NCI-H2107 (cell line): ENCODE results near the gene IKZF4.
"Not testable (repeated sequence)": the region's sequence is repeated elsewhere in the genome, so short reads cannot be mapped to it uniquely, and the experiment has no call there.

Source experiments
- DNase-seq: peaks from one replicate; lab custom pipeline; 2025; lab: John Stamatoyannopoulos, UW

The IKZF4 gene

DNA sequence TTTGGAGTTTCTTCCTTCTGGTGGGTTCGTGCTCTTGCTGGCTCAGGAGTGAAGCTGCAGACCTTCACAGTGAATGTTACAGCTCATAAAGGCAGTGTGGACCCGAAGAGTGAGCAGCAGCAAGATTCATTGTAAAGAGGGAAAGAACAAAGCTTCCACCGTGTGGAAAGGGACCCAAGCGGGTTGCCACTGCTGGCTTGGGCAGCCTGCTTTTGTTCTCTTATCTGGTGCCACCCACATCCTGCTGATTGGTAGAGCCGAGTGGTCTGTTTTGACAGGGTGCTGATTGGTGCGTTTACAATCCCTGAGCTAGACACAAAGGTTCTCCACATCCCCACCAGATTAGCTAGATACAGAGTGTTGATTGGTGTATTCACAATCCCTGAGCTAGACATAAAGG, 21.3 kb upstream of the IKZF4 start:
- not testable (repeated sequence) for DNase-seq

DNA sequence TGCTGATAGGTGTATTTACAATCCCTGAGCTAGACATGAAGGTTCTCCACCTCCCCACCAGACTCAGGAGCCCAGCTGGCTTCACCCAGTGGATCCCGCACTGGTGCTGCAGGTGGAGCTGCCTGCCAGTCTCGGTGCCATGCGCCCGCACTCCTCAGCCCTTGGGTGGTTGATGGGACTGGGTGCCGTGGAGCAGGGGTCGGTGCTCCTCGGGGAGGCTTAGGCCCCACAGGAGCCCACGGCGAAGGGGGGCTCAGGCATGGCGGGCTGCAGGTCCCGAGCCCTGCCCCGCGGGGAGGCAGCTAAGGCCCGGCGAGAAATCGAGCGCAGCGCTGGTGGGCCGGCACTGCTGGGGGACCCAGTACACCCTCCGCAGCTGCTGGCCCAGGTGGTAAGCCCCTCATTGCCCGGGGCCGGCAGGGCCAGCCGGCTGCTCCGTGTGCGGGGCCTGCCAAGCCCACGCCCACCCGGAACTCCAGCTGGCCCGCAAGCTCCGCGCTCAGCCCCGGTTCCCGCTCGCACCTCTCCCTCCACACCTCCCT, 20.8 kb upstream of the IKZF4 start:
- not testable (repeated sequence) for DNase-seq

DNA sequence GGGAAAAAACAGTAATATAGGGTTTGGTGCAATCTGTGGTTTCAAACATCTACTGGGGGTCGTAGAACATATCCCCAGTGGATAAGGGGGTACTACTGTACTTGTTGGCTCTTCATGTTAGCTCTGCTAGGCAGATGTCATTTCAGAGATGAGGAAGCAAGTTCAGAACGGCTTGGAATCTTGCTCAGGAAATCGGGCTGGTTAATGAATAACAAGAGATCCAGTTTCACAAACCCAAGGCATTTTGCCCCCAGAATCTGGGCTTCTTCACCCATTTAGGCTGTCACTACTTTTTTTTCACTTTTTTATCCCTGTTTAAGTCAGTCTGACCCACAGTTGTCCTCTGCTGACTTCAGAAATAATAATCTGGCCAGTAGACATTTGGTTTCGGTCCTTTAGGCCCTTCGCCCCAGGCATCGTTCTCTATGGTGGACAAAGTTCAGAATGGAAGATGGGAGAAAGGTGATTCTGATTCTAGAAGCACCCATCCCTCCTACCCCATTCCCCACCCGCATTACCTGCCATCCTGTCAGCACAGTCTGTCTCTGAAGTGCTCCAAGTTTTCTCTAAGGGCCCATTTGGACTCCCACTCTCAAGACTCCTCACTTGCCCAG, 19.2 kb upstream of the IKZF4 start:
- no peak for DNase-seq

DNA sequence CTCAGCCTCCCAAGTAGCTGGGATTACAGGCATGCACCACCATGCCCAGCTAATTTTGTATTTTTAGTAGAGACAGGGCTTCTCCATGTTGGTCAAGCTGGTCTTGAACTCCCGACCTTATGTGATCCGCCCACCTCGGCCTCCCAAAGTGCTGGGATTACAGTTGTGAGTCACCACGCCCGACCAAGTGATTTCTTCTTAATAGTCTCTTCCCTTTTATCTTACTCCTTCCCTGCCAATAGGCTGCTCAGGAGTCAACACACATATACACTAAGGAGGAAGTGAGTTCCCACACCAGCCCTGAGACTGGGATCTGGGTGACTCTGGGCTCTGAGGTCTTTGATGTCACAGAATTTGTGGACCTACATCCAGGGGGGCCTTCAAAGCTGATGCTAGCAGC, 17.5 kb upstream of the IKZF4 start:
- DNase-seq, result not testable (repeated sequence)

DNA sequence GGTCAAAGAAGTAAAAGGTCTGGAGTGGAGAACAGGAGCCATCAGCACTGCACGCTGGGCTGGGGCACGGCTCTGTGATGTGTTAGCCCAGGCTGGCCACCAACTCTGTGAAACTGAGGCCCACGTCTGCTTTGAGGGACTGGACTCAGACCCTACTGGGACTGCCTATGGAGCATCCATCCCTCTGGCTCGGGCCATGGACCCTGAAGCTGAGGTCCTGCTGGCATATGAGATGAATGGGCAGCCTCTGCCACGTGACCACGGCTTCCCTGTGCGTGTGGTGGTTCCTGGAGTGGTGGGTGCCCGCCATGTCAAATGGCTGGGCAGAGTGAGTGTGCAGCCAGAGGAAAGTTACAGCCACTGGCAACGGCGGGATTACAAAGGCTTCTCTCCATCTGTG, 16.6 kb upstream of the IKZF4 start:
- DNase-seq, result no peak

DNA sequence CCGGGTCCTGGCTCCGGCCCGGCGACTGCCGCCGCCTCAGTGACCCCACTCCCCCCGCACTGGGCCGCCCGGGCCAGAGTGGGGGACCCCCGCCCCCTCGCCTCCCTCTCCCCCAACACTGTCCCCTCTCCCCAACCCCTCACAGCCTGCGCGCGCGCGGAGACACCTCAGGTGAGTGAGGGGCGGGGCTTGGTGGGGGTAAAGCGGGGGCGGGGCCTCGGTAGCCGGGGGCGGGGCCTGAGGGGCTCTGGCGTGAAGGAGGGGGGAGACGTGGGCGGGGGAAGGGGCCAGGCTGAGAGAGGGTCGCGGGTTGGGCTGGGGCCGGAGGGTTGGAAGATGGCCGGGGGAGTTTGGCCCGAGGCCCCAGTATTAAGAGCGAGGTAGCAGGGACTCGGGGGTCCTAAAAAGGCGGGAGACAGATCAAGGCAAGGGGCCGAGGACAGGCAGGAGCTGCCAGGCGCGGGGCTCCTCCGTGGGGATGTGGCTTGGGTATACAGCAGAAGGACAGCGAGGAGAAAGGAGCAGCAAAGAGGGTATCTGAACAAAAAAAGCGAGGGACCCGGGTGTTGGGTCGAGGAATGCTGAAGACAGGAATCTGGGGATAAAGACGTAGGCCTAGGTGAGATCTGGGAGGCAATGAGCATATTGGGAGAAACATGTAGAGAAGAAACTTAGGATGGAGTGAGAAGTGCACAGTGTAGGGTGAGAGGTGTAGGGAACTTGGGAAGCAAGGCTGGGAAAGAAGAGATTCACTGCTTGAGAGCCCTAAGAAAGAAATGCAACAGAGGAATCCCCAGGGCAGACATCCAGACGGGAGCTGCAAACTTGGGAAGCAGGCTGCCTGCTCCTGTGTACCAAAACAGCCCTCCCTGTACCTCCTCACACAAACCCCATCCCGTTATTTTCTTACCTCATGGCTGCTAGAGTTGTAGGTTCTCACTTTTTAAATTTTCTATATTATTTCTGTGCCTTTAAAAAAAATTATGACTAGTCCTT, 13.0 kb upstream of the IKZF4 start:
- peak; percentile 13 for DNase-seq

DNA sequence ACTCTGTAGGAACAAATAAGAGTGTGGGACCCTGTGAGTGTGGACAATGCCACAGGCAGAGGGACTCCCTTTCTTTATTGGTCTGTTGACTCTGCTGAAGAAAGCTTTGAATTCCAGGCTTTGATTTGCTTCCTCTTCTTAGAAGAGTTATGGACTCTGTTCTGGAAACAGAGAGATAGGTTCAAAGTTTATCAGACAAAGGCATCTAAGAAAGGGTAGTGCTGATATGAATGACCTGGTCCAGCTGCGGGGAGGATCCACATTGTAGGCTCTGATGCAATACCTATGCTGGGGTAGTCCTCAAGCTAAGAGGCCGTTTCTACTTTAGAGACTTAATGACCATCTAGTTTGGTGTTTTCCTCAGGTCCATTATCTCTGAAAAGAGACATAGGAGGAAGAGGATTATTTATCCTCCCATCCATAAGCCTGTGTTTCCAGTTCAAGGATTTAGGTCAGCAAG, 10.7 kb upstream of the IKZF4 start:
- DNase-seq, result no peak

DNA sequence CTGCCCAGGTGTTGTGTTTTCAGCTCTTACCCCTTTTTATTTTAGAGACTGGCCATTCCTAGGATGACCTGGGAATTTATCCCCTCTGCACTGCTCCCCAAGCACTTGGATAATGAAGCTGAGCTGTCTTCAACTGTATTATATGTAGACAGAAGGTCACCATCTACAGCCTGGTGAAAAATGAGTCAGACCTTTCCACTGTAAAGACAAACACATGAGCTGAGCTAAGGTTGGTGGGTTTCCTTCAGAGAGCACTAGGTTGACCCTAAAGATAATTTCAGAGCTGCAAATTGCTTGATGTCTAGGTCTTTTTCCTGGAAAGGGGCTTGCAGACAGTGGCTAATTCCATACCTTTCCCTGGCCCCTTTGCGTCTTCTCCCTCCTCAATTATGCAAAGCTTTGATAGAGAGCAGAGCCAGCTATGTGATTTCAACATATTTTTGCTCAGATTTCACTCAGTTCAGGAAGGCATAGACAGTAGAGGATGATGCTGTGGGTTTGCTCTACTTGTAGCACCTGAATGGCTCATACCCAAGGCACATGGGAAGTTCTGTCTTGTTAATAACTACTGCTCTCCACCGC, 9.2 kb upstream of the IKZF4 start:
- no peak for DNase-seq

DNA sequence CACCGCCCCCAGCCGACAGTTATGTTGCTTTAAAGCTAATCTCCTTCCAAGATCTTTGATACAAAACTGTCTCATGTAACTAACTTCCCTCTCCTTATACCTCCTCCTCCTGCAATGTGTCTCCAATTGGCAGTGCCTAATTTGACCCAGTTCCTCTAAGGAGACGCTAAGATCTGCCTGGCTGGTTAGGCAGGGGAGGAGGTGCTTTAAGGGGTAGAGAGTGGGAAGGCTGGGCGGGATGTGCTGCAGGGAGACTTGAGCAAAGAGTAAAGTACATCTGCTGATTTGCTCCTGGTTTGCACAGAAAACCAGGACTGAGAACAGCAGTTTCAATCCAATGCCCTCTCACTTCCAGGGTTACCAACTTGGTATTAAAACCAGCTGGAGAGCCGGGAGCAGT, 7.4 kb upstream of the IKZF4 start:
- DNase-seq, result no peak

DNA sequence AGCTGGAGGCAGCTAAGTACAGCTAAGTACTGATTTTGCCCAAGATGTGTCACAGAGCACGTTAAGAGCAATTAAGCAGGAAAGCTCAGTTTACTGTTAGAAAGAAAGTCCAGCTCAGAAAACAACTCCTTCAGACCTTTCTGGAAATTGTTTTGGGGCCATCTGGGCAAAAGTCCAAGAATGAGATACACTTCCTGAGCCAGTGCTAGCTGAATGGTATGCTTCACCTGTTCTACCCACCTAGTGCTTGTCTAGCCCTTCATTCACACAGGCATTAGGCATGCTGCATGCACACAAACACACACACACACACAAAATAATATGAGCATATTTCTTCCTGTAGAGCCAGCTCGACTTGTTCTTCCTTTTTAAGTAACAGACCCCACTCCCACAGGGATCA, 6.6 kb upstream of the IKZF4 start:
- DNase-seq, result peak; percentile 45

DNA sequence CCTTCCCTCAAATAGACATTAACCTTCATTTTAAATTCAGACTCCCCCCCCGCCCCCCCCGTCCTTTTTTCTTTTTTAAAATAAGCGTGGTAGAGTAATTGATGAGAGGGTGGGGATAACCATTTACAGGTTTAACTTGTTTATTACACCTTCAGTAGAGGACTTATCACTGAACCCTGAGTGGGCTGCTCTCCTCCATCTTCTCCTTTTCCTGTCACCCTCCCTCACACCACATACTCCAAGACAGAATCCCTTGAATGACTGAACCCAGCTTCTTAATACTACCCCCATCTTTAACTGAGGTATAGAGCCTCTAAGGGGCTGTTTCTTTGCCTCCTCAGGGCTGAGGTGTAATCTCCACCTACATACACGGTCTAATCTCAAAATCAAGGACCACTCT, 3.7 kb upstream of the IKZF4 start:
- no peak for DNase-seq

DNA sequence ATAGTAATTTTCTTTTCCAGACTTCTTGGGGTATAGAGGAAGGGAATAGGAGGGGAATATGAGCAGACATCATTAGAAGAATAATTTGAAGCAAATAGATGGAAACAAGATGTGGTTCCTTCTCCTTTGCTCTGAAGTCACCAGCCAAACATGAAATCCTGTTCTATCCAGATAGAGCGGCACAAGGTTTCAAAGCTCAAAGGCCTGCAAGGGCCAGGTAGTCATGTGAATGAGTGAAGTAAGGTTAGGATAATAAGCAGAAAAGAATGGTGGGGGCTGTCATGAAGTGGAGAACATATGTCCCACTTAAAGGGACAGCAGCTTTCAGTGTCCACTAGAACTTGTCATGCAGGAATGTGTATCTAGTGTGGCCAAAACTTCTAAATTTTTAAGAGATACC, 2.5 kb upstream of the IKZF4 start:
- no peak for DNase-seq

DNA sequence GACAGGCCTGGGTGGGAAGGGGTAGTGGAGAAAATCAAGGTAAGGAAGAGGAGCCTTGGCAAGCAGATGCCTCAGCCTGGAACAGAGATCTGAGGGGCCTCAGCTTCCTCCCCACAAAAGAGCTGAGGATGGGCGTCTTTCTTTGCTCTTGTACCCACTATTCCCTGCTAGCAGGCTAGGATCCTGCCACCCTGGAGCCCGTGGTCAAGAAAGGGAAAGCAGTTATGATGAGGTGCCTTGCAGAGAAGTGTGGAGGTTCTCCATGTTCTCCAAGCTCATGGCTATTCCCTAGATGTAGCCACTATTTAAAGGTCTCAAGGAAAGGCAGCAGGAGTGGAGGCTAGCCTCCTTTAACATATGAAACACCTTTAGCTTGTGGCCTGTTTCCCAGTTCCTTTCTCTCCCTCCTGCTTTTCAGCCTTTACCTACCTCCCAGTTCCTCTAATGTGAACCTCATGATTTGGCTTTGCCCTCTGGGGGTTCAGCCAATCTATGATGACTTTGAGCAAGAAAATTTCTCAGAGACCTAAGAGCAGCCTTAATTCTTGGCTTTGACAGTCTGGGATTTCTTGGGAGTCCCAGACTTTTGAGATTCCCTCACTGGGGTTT, 1.1 kb downstream of the IKZF4 start:
- no peak for DNase-seq

DNA sequence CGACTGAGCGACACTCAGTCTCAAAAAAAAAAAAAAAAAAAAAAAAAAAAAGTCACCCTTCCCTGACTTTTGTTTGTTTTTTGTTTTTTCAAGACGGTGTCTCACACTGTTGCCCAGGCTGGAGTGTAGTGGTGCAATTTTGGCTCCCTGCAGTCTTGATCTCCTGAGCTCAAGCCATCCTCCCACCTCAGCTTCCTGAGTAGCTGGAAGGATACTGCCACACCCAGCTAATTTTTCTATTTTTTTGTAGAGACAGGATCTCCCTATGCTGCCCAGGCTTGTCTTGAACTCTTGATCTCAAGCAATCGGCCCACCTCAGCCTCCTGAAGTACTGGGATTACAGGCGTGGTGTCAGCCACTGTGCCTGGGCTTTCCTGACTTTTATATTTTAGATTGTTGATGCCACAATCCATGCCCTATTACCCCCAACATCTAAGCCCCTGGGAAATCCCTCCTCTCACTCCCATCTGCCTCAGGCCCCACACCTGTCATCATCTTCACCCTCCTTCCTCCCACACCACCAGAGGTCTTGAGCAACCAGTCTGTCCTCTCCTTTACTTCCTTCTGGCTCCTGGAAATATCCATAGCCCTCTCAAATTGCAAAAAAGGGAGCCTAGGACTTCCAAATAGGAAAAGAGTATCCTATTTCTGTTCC, 7.8 kb downstream of the IKZF4 start:
- no peak for DNase-seq

DNA sequence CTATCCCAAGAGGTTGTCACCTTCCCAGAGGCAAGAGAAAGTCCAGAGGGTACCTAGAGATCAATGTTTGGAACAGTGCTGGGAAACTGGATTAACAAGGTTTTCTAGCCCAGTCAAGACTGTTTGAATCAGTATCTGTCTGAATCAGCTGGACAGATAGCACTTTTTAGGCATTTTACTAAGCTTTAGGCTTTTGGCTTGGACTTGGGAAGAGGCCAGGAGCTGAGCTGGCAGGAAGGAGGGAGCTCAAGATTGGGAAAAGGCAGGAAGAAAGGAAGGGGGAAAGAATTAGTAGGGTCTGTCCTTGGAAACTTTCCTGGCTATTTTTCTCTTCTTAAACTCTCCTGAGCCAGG, 8.3 kb downstream of the IKZF4 start:
- DNase-seq, result no peak

DNA sequence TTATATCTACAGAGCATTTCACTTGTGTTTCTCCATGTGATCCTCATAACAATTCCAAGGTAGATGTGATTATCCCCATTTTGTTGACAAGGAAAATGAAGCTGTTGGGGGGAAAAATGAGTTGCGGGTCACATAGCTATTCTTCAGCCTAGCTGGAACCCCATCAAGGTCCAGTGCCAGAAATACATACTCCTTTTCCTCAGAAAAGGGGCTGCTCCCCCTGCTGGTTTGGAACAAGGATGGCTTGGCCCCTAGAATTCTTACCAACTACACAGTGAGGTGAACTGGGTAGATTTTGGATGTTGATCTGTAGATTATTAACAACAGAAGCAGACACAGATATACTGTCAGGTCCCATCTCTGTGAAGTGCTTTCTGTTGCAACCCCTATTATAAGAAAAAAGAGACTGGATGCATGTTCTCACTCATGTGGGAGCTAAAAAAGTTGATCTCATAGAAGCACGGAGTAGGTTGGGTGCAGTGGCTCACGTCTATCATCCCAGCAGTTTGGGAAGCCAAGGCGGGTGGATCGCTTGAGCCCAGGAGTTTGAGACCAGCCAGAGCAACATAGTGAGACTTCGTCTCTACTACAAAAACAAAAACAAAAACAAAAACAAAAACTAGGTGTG, 8.9 kb downstream of the IKZF4 start:
- DNase-seq, result no peak

DNA sequence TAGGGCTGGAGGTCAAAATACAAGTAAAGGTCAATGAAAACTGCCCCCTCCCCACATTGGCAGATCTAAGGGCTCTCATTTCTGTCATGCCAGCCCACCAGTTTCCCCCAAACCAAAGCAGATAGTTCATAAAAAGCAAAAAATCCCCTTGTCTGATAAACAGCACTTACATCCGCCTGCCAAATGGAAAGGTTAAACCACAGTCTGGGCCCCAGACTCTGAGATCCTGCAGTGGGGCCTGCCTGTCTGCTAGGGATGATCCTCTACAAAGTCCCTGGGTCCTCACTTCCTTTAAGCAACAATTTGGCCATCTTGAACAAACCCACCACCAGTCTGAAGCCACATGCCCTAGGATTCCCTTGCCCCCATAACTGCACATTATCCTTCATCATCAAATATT, 11.1 kb downstream of the IKZF4 start:
- no peak for DNase-seq

DNA sequence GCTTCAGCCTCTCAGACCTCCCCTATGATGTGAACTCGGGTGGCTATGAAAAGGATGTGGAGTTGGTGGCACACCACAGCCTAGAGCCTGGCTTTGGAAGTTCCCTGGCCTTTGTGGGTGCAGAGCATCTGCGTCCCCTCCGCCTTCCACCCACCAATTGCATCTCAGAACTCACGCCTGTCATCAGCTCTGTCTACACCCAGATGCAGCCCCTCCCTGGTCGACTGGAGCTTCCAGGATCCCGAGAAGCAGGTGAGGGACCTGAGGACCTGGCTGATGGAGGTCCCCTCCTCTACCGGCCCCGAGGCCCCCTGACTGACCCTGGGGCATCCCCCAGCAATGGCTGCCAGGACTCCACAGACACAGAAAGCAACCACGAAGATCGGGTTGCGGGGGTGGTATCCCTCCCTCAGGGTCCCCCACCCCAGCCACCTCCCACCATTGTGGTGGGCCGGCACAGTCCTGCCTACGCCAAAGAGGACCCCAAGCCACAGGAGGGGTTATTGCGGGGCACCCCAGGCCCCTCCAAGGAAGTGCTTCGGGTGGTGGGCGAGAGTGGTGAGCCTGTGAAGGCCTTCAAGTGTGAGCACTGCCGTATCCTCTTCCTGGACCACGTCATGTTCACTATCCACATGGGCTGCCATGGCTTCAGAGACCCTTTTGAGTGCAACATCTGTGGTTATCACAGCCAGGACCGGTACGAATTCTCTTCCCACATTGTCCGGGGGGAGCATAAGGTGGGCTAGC, 13.9 kb downstream of the IKZF4 start:
- DNase-seq, result no peak

DNA sequence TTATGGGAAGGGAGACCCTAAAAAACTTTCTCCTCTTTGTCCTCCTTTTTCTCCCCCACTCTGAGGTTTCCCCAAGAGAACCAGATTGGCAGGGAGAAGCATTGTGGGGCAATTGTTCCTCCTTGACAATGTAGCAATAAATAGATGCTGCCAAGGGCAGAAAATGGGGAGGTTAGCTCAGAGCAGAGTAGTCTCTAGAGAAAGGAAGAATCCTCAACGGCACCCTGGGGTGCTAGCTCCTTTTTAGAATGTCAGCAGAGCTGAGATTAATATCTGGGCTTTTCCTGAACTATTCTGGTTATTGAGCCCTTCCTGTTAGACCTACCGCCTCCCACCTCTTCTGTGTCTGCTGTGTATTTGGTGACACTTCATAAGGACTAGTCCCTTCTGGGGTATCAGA, 16.3 kb downstream of the IKZF4 start:
- DNase-seq, result no peak

DNA sequence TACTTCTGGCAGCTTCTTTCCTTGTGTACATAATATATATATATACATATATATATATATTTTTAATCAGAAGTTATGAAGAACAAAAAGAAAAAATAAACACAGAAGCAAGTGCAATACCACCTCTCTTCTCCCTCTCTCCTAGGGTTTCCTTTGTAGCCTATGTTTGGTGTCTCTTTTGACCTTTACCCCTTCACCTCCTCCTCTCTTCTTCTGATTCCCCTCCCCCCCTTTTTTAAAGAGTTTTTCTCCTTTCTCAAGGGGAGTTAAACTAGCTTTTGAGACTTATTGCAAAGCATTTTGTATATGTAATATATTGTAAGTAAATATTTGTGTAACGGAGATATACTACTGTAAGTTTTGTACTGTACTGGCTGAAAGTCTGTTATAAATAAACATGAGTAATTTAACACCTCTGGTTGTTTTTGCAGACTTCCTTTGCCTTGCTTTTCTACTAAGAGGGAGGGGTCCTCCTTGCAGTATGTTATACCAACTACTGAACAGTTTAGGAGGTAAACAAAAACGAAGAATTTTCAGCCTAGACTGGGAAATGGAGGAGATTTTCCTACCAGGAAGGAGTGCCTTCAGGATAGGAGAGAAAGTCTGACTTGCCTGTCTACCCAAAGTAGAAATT, 17.3 kb downstream of the IKZF4 start:
- DNase-seq, result no peak
